Caco-2 (cell line): ENCODE measurements around the gene TAS2R4. TPM values are rescaled to one million over a fixed set of nuclear protein-coding genes. Genes with fewer than 3 reads are reported as not detected.

ENCODE experiments used
- BruUV-seq: library from RNA; stranded (reverse); fragments of 400-500 nt; replicated peaks from 2 replicates; lab custom pipeline; 2021; lab: Mats Ljungman, UMichigan
- CTCF ChIA-PET: fragments of 300-600 bp; sonication (Branson Sonifier 250); formaldehyde crosslinking; loops from one replicate; lab custom pipeline; 2022; ENCODE audit warnings: antibody characterized with exemption; lab: Charles Lee
- POLR2A ChIA-PET: fragments of 300-600 bp; sonication (Branson Sonifier 250); formaldehyde crosslinking; loops from one replicate; lab custom pipeline; 2022; ENCODE audit warnings: antibody characterized with exemption; lab: Charles Lee
- DNase-seq, 2 experiments: peaks; one replicate each; pipeline versions ENCODE4 v3.0.0 to v3.0.0-alpha.2; 2020 to 2022
- H3K27me3 ChIP-seq: replicated peaks from 2 replicates; pipeline ENCODE4 v1.6.0; 2011; ENCODE audit warnings: low read length; ENCODE audit not compliant: control insufficient read depth, insufficient read depth
- H3K36me3 ChIP-seq: 2 replicates; pipeline ENCODE4 v1.5.1; 2011; ENCODE audit warnings: low read length; ENCODE audit not compliant: control insufficient read depth, insufficient read depth
- H3K4me1 ChIP-seq: fragments of 250-450 bp; sonication (Bioruptor Pico); 2 replicates; pipeline ENCODE4 v1.5.1; 2020; ENCODE audit warnings: mild to moderate bottlenecking
- H3K4me3 ChIP-seq: 2 replicates; pipeline ENCODE4 v1.5.1; 2011; ENCODE audit warnings: low read depth, mild to moderate bottlenecking, control low read depth, low read length
- H3K9me3 ChIP-seq: fragments of 250-450 bp; sonication (Bioruptor Pico); 2 replicates; pipeline ENCODE4 v1.5.1; 2020; ENCODE audit warnings: mild to moderate bottlenecking, moderate library complexity
- H3K27ac Mint-ChIP-seq: one replicate; pipeline ENCODE4 v1.8.0; 2022; ENCODE audit warnings: mixed read lengths; ENCODE audit not compliant: unreplicated experiment
- H3K27me3 Mint-ChIP-seq: one replicate; pipeline ENCODE4 v1.8.0; 2022; ENCODE audit warnings: mixed read lengths; ENCODE audit not compliant: insufficient read depth, unreplicated experiment
- H3K36me3 Mint-ChIP-seq: one replicate; pipeline ENCODE4 v1.8.0; 2022; ENCODE audit warnings: mild to moderate bottlenecking, mixed read lengths; ENCODE audit not compliant: insufficient read depth, unreplicated experiment
- H3K4me1 Mint-ChIP-seq: one replicate; pipeline ENCODE4 v1.8.0; 2022; ENCODE audit warnings: low read depth, mixed read lengths; ENCODE audit not compliant: unreplicated experiment
- H3K4me3 Mint-ChIP-seq: one replicate; pipeline ENCODE4 v1.8.0; 2022; ENCODE audit warnings: mild to moderate bottlenecking, moderate library complexity, mixed read lengths; ENCODE audit not compliant: unreplicated experiment
- H3K9me3 Mint-ChIP-seq: one replicate; pipeline ENCODE4 v1.8.0; 2022; ENCODE audit warnings: mixed read lengths; ENCODE audit not compliant: unreplicated experiment
- CTCF ChIP-seq, 2 experiments: fragments of 200-600 bp in 1 of 2; IDR thresholded peaks; 1 replicate in 1 of 2; 2 replicates in 1 of 2; pipeline versions ENCODE4 v1.5.1 to v1.8.0; 2011 to 2022; ENCODE audit warnings: antibody characterized with exemption in 1 of 2, control low read depth in 1 of 2, inconsistent platforms in 1 of 2, low read depth in 1 of 2, low read length in 1 of 2, mild to moderate bottlenecking in 1 of 2, moderate library complexity in 1 of 2; ENCODE audit not compliant: insufficient read depth in 1 of 2, severe bottlenecking in 1 of 2, unreplicated experiment in 1 of 2
- intact Hi-C: fragments of 100-400 bp; cut with micrococcal nuclease; formaldehyde crosslinking; loops from one replicate; pipeline ENCODE4 v1.10.0; 2022; ENCODE audit not compliant: unreplicated experiment
- total RNA-seq: library from RNA; stranded (reverse); gene quantifications from 2 replicates; pipeline ENCODE4 v1.2.3, GENCODE V29; 2022

Gene TAS2R4
- total RNA-seq, 1 experiment from 2014 or later = 1.2 TPM

DNA sequence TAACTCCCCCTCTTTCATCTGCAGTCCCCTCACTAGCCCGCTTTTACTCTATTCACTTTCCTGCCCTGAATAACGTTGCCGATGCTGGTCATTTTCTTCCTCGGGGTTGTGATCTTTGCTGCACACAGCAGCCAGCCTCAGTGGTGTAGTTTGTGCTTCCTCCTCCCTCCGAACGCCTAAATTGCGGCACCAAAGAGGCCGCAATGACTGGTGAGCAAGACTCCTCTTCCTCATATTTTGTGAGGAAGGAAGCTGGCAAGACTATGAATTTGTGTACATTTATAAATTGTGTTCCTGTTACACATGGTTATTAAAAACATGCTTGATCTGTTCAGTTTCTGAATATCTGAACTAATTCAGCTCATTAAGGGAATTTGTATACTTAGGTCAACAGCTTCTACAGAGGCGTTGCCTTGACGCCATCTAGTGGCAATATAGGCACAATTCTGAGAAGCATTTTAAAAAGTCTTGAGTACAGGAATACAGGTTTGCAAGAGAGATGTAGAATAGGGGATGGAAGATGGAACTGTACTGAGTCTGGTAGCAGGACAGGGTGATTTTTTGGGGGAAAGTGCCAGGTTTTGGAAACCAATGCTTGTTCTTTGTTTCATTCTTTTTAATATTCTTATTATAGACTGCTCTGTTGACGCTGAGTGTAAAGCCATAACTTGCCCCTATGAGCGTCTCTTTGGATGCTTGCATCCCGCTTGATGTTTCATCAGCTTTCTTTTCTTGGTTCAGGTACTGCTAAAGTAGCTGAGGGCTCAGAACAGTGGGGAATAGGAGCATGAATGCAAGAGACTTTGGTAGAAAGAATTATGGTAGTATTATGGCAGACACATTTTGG is 9.5 kb downstream of the TAS2R4 start:
- POLR2A ChIA-PET = interaction anchor here (0.6 kb wide), 1 partner anchor 48 kb away, joined by 3 read pairs; the partner anchor contains the start of gene SSBP1
- Mint-ChIP-seq H3K27me3 (no peaks in the 10 kb centered on the region), H3K27ac (no peak overlapping the region)

DNA sequence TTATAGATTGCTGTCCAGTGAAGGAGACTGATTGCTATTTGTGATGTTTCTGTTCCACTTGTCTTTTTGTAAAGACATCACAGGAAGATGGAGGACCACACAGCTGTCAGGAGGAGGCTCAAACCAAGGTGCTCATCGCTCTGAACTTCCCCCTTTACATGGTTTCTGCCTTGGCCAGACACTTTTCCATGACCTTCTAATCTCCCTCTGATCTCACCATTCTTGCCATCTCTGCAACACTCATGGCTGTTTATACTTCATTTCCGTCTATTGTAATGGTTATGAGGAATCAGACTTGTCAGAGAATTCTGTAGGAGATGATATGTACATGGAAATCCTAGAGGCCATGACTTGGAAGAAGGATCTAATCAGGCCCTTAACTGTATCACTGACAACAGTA is 11.8 kb downstream of the TAS2R4 start:
- CTCF ChIA-PET = no interaction called here

More for the DNA sequence above, 9.5 kb downstream of the TAS2R4 start:
- Histone ChIP-seq H3K27me3 (no peaks in the 10 kb centered on the region), H3K4me3 (no peak overlapping the region), H3K9me3 (no peaks in the 10 kb centered on the region), H3K4me1 (no peaks in the 10 kb centered on the region), H3K36me3 (no peaks in the 10 kb centered on the region)
- peak; percentile 37 to 41 for DNase-seq
- TF ChIP-seq CTCF (IDR thresholded peaks at IDR 0.05; ENCODE audit: insufficient read depth in 1 of 2, low read depth in 1 of 2, low read length in 1 of 2, severe bottlenecking in 1 of 2, unreplicated experiment in 1 of 2) = peak; percentile 74 to 86
- CTCF ChIA-PET = interaction anchor here (0.6 to 1.0 kb wide), 7 partner anchors 17 to 136 kb away, joined by 3 to 24 read pairs (median 4); partner anchors contain the start of gene SSBP1
- BruUV-seq = no TSS peak
- Mint-ChIP-seq H3K9me3 (no peaks in the 10 kb centered on the region), H3K36me3 (no peaks in the 10 kb centered on the region), H3K4me3 (no peak overlapping the region), H3K4me1 (no peaks in the 10 kb centered on the region)
- intact Hi-C loops = loop anchor here (1.0 kb wide), 2 partner anchors 31 to 132 kb away; no protein-coding TSS in a partner anchor

More for the DNA sequence above, 11.8 kb downstream of the TAS2R4 start:
- H3K4me1 ChIP-seq = no peaks in the 10 kb centered on the region
- Mint-ChIP-seq H3K36me3 (no peaks in the 10 kb centered on the region), H3K4me3 (no peak overlapping the region), H3K4me1 (no peaks in the 10 kb centered on the region), H3K27ac (no peak overlapping the region), H3K9me3 (no peaks in the 10 kb centered on the region), H3K27me3 (no peaks in the 10 kb centered on the region)
- H3K4me3 ChIP-seq = no peak overlapping the region
- TF ChIP-seq CTCF (IDR thresholded peaks at IDR 0.05; ENCODE audit: insufficient read depth in 1 of 2, low read depth in 1 of 2, low read length in 1 of 2, severe bottlenecking in 1 of 2, unreplicated experiment in 1 of 2) = no peak
- no peaks in the 10 kb centered on the region for H3K36me3 ChIP-seq
- intact Hi-C loops = no loop called here
- no peak for DNase-seq
- POLR2A ChIA-PET = no interaction called here
- no TSS peak for BruUV-seq
- H3K27me3 ChIP-seq = no peaks in the 10 kb centered on the region
- no peaks in the 10 kb centered on the region for H3K9me3 ChIP-seq
